Transverse colon (tissue), 4 donors: ENCODE measurements around the gene ZNF319. TPM values are rescaled to one million over a fixed set of nuclear protein-coding genes. Genes with fewer than 3 reads are reported as not detected.

Source experiments
- DNase-seq: peaks from one replicate; pipeline ENCODE4 v3.0.0-alpha.2; 2019
- H3K27ac ChIP-seq, 4 donors: fragments of 200-600 bp; sonication (generic); 2 replicates each; pipeline ENCODE4 v1.5.1; 2016 to 2018; ENCODE audit warnings: inconsistent platforms in 4 of 4
- H3K27me3 ChIP-seq: fragments of 200-600 bp; sonication (generic); 2 replicates; pipeline ENCODE4 v1.5.1; 2017; ENCODE audit warnings: inconsistent platforms
- H3K36me3 ChIP-seq, 4 donors: fragments of 200-600 bp; sonication (generic); 2 replicates each; pipeline ENCODE4 v1.5.1; 2017 to 2019; ENCODE audit warnings: inconsistent platforms in 4 of 4
- H3K4me1 ChIP-seq, 4 donors: fragments of 200-600 bp; sonication (generic); 2 replicates each; pipeline ENCODE4 v1.5.1; 2017 to 2020; ENCODE audit warnings: inconsistent platforms in 4 of 4
- H3K4me3 ChIP-seq, 4 donors: fragments of 200-600 bp; sonication (generic); 1 replicate in 1 of 4; 2 replicates in 3 of 4; pipeline versions ENCODE4 v1.5.1 to v1.6.1; 2017 to 2019; ENCODE audit warnings: inconsistent platforms in 4 of 4
- H3K9me3 ChIP-seq, 2 donors: fragments of 200-600 bp; sonication (generic); 2 replicates each; pipeline ENCODE4 v1.5.1; 2017 to 2019; ENCODE audit warnings: inconsistent platforms in 2 of 2
- EP300 ChIP-seq: sonication (generic); formaldehyde crosslinking; IDR thresholded peaks from one replicate; pipeline ENCODE4 v1.6.1; 2017; ENCODE audit warnings: antibody characterized with exemption, low read depth
- POLR2A ChIP-seq: fragments of 450-650 bp; IDR thresholded peaks from one replicate; pipeline ENCODE4 v1.6.1; 2016; ENCODE audit warnings: antibody characterized with exemption, mild to moderate bottlenecking, moderate library complexity
- POLR2AphosphoS5 ChIP-seq, 3 donors: sonication (generic); formaldehyde crosslinking; IDR thresholded peaks; one replicate each; pipeline ENCODE4 v1.6.1; 2016; ENCODE audit warnings: antibody characterized with exemption in 3 of 3
- WGBS, 2 donors: methylation state at CpG; one replicate each; pipeline ENCODE4 v1.1.5; 2018; ENCODE audit warnings: low coverage in 1 of 2; 5-methylcytosine and 5-hydroxymethylcytosine counted together
- in situ Hi-C, 4 donors: fragments of 200-750 bp; cut with MboI; loops; one replicate each; pipeline versions ENCODE4 v1.15.0 to v1.15.1; 2017; ENCODE audit warnings: low sequenced_read_pairs in 3 of 4, low pct_ligation_motif_present in 1 of 4, low pct_unique_long_range_greater_than_20kb in 1 of 4
- intact Hi-C: fragments of 100-400 bp; cut with DNase I; formaldehyde crosslinking; loops from one replicate; pipeline ENCODE4 v1.15.1; 2023; ENCODE audit warnings: low total_unique reads
- total RNA-seq, 4 donors: library from RNA; depleted of rRNA; stranded (reverse); fragments of >200 nt; gene quantifications; one replicate each; pipeline ENCODE4 v1.1.0, GENCODE V29; 2016
- TF ChIP-seq, protein P1 (sequence below), 5 experiments: fragments of 200-600 bp in 3 of 5; fragments of 450-650 bp in 2 of 5; sonication (generic) in 3 of 5; IDR thresholded peaks; 1 replicate in 2 of 5; 2 replicates in 3 of 5; pipeline ENCODE4 v1.5.1; 2016 to 2017; ENCODE audit warnings: antibody characterized with exemption in 5 of 5, inconsistent platforms in 3 of 5, mild to moderate bottlenecking in 2 of 5, moderate library complexity in 1 of 5

ZNF319 gene
- total RNA-seq, 4 donors from 2014 or later, result 6.4 to 11.6 (median 6.5) TPM

DNA sequence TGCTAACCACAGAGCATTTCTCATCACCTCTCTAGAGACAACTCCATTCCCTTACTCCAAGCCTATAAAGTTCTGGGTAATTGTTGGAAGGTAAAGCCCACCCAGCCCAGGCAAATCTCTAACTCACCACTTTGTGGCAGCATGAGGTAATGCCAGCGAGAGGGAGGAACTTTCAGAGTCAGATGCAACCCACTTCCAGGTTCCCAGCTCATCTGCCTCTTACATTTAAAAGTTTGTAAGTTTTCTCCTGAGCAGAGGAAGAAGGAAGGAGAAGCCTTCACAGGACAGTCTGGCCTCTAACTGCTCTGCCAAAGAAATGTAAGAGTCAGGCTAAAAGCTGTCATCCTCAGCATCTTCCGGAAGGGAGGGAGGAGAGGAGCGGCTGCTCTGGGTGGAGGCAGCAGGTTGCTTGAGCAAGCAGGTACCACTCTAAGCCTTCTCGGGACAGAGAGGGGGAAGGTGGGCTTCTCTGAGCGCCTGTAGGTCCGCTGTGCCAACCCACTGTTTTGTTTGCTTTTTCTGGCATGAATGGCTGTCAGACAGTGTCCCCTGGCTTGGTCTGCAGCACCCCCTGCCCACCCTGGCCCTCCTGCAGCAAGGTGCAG, 1.0 kb downstream of the ZNF319 start:
- Histone ChIP-seq H3K27me3 (no peaks in the 10 kb centered on the region), H3K4me1 (peaks cover 0 to 36% (median 17%) of the 10 kb centered on the region in 4 donors), H3K36me3 (peaks cover 0 to 15% (median 3%) of the 10 kb centered on the region in 4 donors), H3K9me3 (no peaks in the 10 kb centered on the region), H3K27ac (peak overlapping the region; percentile 94 to 98 (median 96)), H3K4me3 (peak overlapping the region; percentile 70 to 94 (median 90))
- 11 to 14% methylated on average over 3 to 6 of the region's 6 CpGs for WGBS, 2 donors
- in situ Hi-C loops (no loop called here), intact Hi-C loops (loop anchor here (10.0 kb wide), 1 partner anchor 425 kb away; no protein-coding TSS in a partner anchor)
- no peak for DNase-seq
- TF ChIP-seq POLR2A (no peak), EP300 (no peak), POLR2AphosphoS5 (IDR thresholded peaks at IDR 0.05) (no peak)
- TF ChIP-seq, protein P1, sequence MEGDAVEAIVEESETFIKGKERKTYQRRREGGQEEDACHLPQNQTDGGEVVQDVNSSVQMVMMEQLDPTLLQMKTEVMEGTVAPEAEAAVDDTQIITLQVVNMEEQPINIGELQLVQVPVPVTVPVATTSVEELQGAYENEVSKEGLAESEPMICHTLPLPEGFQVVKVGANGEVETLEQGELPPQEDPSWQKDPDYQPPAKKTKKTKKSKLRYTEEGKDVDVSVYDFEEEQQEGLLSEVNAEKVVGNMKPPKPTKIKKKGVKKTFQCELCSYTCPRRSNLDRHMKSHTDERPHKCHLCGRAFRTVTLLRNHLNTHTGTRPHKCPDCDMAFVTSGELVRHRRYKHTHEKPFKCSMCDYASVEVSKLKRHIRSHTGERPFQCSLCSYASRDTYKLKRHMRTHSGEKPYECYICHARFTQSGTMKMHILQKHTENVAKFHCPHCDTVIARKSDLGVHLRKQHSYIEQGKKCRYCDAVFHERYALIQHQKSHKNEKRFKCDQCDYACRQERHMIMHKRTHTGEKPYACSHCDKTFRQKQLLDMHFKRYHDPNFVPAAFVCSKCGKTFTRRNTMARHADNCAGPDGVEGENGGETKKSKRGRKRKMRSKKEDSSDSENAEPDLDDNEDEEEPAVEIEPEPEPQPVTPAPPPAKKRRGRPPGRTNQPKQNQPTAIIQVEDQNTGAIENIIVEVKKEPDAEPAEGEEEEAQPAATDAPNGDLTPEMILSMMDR (IDR thresholded peaks at IDR 0.05), result no peak

DNA sequence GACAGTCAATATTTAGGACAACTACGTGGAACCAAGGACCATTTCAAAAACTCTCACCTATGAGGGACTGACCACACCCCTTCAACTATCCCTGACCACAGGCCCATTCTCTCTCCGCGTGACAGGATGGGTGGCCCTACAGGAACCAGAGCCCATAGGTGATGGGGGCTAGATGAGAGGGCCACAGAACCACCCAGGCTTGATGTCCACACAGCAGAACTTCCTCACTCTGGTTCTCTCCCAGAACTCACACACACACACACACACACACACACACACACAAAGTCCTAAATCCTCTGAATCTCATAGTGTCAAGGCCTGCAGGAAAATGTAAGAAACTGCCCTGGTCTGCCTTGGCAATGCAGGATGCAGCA, 1.5 kb downstream of the ZNF319 start:
- TF ChIP-seq POLR2AphosphoS5 (IDR thresholded peaks at IDR 0.05) (no peak), POLR2A (no peak), EP300 (no peak)
- TF ChIP-seq, protein P1 (IDR thresholded peaks at IDR 0.05), result no peak
- H3K27ac ChIP-seq, result peak overlapping the region in 3 of 4 donors; percentile 94 to 98 (median 95)
- 85% methylated on average over 3 of the region's 3 CpGs; no CpG with 5 or more reads in 1 of the 2 donors for WGBS, 2 donors
- peaks cover 0 to 15% (median 3%) of the 10 kb centered on the region in 4 donors for H3K36me3 ChIP-seq
- peaks cover 0 to 36% (median 17%) of the 10 kb centered on the region in 4 donors for H3K4me1 ChIP-seq
- in situ Hi-C loops (no loop called here), intact Hi-C loops (loop anchor here (10.0 kb wide), 1 partner anchor 424 kb away; no protein-coding TSS in a partner anchor)
- H3K4me3 ChIP-seq, result no peak overlapping the region
- H3K27me3 ChIP-seq, result no peaks in the 10 kb centered on the region
- DNase-seq, result no peak
- no peaks in the 10 kb centered on the region for H3K9me3 ChIP-seq

DNA sequence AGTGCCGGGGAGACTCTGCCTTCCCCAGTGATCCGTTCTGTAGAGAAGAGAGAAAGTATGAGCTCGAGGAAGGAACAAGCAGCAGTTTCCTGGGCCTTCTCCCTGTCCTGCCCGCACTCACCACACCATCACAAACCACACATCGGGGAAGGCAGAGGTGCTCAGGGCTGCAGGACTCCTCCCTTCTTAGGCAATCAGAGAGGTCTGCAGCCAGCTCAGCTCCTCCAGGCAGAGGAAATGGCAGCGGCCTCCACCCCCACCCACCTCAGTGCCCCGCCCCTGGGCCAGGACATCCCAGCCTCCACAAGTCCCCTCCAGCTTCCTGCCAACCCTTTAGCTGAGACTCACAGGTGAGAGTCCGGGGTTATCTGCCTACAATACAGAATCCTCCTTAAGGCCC, 2.0 kb downstream of the ZNF319 start:
- Histone ChIP-seq H3K4me1 (peaks cover 0 to 36% (median 17%) of the 10 kb centered on the region in 4 donors), H3K9me3 (no peaks in the 10 kb centered on the region), H3K36me3 (peaks cover 0 to 15% (median 3%) of the 10 kb centered on the region in 4 donors), H3K27ac (peak overlapping the region in 1 of 4 donors; percentile 94), H3K27me3 (no peaks in the 10 kb centered on the region), H3K4me3 (no peak overlapping the region)
- WGBS, 2 donors, result 63% methylated on average over 8 of the region's 8 CpGs; no CpG with 5 or more reads in 1 of the 2 donors
- TF ChIP-seq POLR2A, result no peak
- no peak for TF ChIP-seq EP300
- TF ChIP-seq, protein P1 (IDR thresholded peaks at IDR 0.05), result no peak
- TF ChIP-seq POLR2AphosphoS5 (IDR thresholded peaks at IDR 0.05), result no peak
- intact Hi-C loops (loop anchor here (10.0 kb wide), 1 partner anchor 424 kb away; no protein-coding TSS in a partner anchor), in situ Hi-C loops (no loop called here)
- DNase-seq, result peak; percentile 57

DNA sequence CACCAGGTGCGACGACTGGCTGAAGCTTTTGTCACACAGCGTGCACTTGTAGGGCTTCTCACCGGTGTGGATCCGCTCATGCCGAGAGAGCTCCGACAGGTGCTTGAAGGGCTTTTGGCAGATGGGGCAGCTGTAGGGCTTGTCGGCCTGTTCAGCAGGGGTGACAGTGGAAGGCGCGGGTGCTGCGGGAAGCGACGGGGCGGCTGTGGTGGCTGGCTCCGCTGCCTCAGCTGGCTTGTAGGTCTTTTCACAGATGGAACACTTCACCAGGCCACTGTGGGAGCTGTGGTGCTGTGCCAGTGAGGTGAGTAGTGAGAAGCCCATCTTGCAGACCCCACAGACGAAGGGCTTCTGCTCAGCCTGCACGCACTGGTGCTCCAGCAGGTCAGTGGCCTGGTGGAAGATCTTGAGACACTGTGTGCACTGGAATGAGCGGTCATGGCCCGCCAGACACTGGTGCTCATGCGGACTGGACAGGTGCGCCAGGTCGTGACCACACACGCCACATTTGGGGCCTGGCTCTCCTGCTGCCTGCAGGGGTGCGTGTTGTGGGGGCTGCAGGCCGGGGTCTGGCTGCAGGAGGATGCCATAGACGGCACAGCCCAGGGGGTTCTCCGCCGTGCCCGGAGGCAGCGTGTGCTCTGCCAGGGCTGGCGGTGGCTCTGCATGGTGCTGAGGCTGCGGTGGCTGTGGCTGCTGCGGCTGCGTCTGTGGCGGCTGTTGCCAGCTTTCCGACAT, 2.8 kb downstream of the ZNF319 start:
- H3K4me1 ChIP-seq, result peaks cover 0 to 36% (median 17%) of the 10 kb centered on the region in 4 donors
- TF ChIP-seq POLR2AphosphoS5 (IDR thresholded peaks at IDR 0.05) (no peak), EP300 (no peak), POLR2A (no peak)
- TF ChIP-seq, protein P1 (IDR thresholded peaks at IDR 0.05), result no peak
- no peak overlapping the region for H3K27ac ChIP-seq
- intact Hi-C loops (loop anchor here (10.0 kb wide), 1 partner anchor 423 kb away; no protein-coding TSS in a partner anchor), in situ Hi-C loops (no loop called here)
- no peaks in the 10 kb centered on the region for H3K9me3 ChIP-seq
- 96 to 100% methylated on average over 2 to 35 of the region's 36 CpGs for WGBS, 2 donors
- no peaks in the 10 kb centered on the region for H3K27me3 ChIP-seq
- no peak for DNase-seq
- H3K36me3 ChIP-seq, result peaks cover 0 to 15% (median 3%) of the 10 kb centered on the region in 4 donors
- H3K4me3 ChIP-seq, result no peak overlapping the region
